Liver (tissue), 9 donors: ENCODE data around the gene SCN1A. TPM values are rescaled to one million over a fixed set of nuclear protein-coding genes. Genes with fewer than 3 reads are reported as not detected.

Source experiments
- DNase-seq: peaks from one replicate; pipeline ENCODE4 v3.0.0-alpha.2; 2017; ENCODE audit warnings: low spot score
- H3K27ac ChIP-seq, 2 donors: one replicate each; pipeline ENCODE4 v1.7.0; 2013; ENCODE audit warnings: inconsistent platforms in 2 of 2, low read length in 2 of 2, control low read depth in 1 of 2, low read depth in 1 of 2, mild to moderate bottlenecking in 1 of 2
- H3K27me3 ChIP-seq, 4 donors: one replicate each; pipeline versions ENCODE4 v1.6.1 to v1.7.0; 2013; ENCODE audit warnings: low read length in 3 of 4, inconsistent platforms in 1 of 4, mild to moderate bottlenecking in 1 of 4, moderate library complexity in 1 of 4; ENCODE audit not compliant: control insufficient read depth in 4 of 4, insufficient read depth in 4 of 4
- H3K36me3 ChIP-seq, 4 donors: one replicate each; pipeline versions ENCODE4 v1.6.1 to v1.7.0; 2013; ENCODE audit warnings: low read length in 3 of 4, mild to moderate bottlenecking in 3 of 4, low read depth in 1 of 4, moderate library complexity in 1 of 4; ENCODE audit not compliant: control insufficient read depth in 4 of 4, insufficient read depth in 3 of 4
- H3K4me1 ChIP-seq, 4 donors: one replicate each; pipeline versions ENCODE4 v1.6.1 to v1.7.0; 2013; ENCODE audit warnings: low read length in 3 of 4, mild to moderate bottlenecking in 3 of 4, moderate library complexity in 1 of 4; ENCODE audit not compliant: control insufficient read depth in 4 of 4, insufficient read depth in 4 of 4
- H3K4me3 ChIP-seq, 3 donors: one replicate each; pipeline versions ENCODE4 v1.6.1 to v1.7.0; 2013; ENCODE audit warnings: low read length in 3 of 3, control low read depth in 1 of 3, low read depth in 1 of 3, mild to moderate bottlenecking in 1 of 3
- H3K9ac ChIP-seq, 2 donors: one replicate each; pipeline ENCODE4 v1.7.0; 2013; ENCODE audit warnings: low read length in 2 of 2, mild to moderate bottlenecking in 2 of 2, moderate library complexity in 2 of 2, control low read depth in 1 of 2, low read depth in 1 of 2
- H3K9me3 ChIP-seq, 4 donors: one replicate each; pipeline versions ENCODE4 v1.6.1 to v1.7.0; 2013; ENCODE audit warnings: low read length in 3 of 4; ENCODE audit not compliant: control insufficient read depth in 4 of 4
- EGR1 ChIP-seq, 2 donors: IDR thresholded peaks; 2 replicates each; pipeline ENCODE4 v1.6.1; 2016 to 2018; ENCODE audit warnings: antibody characterized with exemption in 2 of 2, low read depth in 2 of 2
- FOXA1 ChIP-seq: IDR thresholded peaks from 2 replicates; pipeline ENCODE4 v1.6.1; 2016; ENCODE audit warnings: antibody characterized with exemption
- FOXA2 ChIP-seq: IDR thresholded peaks from 2 replicates; pipeline ENCODE4 v1.6.1; 2016; ENCODE audit warnings: antibody characterized with exemption
- GABPA ChIP-seq, 2 donors: IDR thresholded peaks in 1 of 2; conservative IDR thresholded peaks in 1 of 2; 2 replicates each; pipeline ENCODE4 v1.6.1; 2016; ENCODE audit warnings: antibody characterized with exemption in 2 of 2, mild to moderate bottlenecking in 1 of 2, moderate library complexity in 1 of 2
- HNF4A ChIP-seq, 2 donors: conservative IDR thresholded peaks; 2 replicates each; pipeline ENCODE4 v1.6.1; 2016; ENCODE audit warnings: antibody characterized with exemption in 2 of 2, mild to moderate bottlenecking in 2 of 2
- HNF4G ChIP-seq: IDR thresholded peaks from 2 replicates; pipeline ENCODE4 v1.6.1; 2016; ENCODE audit warnings: antibody characterized with exemption
- JUND ChIP-seq, 2 donors: IDR thresholded peaks; 2 replicates each; pipeline ENCODE4 v1.6.1; 2016; ENCODE audit warnings: antibody characterized with exemption in 2 of 2
- NR2F2 ChIP-seq: IDR thresholded peaks from 2 replicates; pipeline ENCODE4 v1.6.1; 2016; ENCODE audit warnings: antibody characterized with exemption
- RAD21 ChIP-seq, 2 donors: IDR thresholded peaks; 2 replicates each; pipeline ENCODE4 v1.6.1; 2016; ENCODE audit warnings: antibody characterized with exemption in 2 of 2, mild to moderate bottlenecking in 2 of 2
- RXRA ChIP-seq, 2 donors: IDR thresholded peaks; 2 replicates each; pipeline ENCODE4 v1.6.1; 2017 to 2018; ENCODE audit warnings: antibody characterized with exemption in 2 of 2, mild to moderate bottlenecking in 1 of 2
- SP1 ChIP-seq: IDR thresholded peaks from 2 replicates; pipeline ENCODE4 v1.6.1; 2018; ENCODE audit warnings: antibody characterized with exemption, mild to moderate bottlenecking
- TAF1 ChIP-seq: conservative IDR thresholded peaks from 2 replicates; pipeline ENCODE4 v1.6.1; 2016; ENCODE audit warnings: antibody characterized with exemption, mild to moderate bottlenecking
- YY1 ChIP-seq: IDR thresholded peaks from 2 replicates; pipeline ENCODE4 v1.6.1; 2016; ENCODE audit warnings: antibody characterized with exemption, mild to moderate bottlenecking
- WGBS: extraction: QIAGEN DNeasy Blood & Tissue Kit; methylation state at CpG from one replicate; pipeline ENCODE4 v1.1.7; 2013; 5-methylcytosine and 5-hydroxymethylcytosine counted together
- polyA plus RNA-seq, 2 donors: library from polyadenylated mRNA; stranded (reverse) in 1 of 2; unstranded in 1 of 2; fragments of 200-250 nt in 1 of 2; fragments of >200 nt in 1 of 2; fragmentation: Nextera tagmentation in 1 of 2; extraction: Ambion mirVana in 1 of 2; gene quantifications; one replicate each; pipeline versions ENCODE4 v1.2.1 to v1.2.3, GENCODE V29; 2013 to 2015
- total RNA-seq, 2 donors: library from RNA; depleted of rRNA; stranded (reverse); fragments of >200 nt; gene quantifications; one replicate each; pipeline ENCODE4 v1.2.3, GENCODE V29; 2014
- TF ChIP-seq, protein P1 (sequence below): fragments of 150-350 bp; IDR thresholded peaks from 2 replicates; pipeline ENCODE4 v1.5.1; 2017; ENCODE audit warnings: improper control_type of control experiment, low read depth, low read length; ENCODE audit not compliant: missing input control
- TF ChIP-seq, protein P2 (sequence below): IDR thresholded peaks from 2 replicates; pipeline ENCODE4 v1.6.1; 2016; ENCODE audit warnings: antibody characterized with exemption
- TF ChIP-seq, protein P3 (sequence below): IDR thresholded peaks from 2 replicates; pipeline ENCODE4 v1.6.1; 2016; ENCODE audit warnings: antibody characterized with exemption
- TF ChIP-seq, protein P4 (sequence below): IDR thresholded peaks from 2 replicates; pipeline ENCODE4 v1.6.1; 2016; ENCODE audit warnings: antibody characterized with exemption, mild to moderate bottlenecking
- TF ChIP-seq, protein P5 (sequence below): IDR thresholded peaks from 2 replicates; pipeline ENCODE4 v1.6.1; 2016; ENCODE audit warnings: antibody characterized with exemption
- donor health status: healthy.
- donor health status: healthy.
- donor health status: healthy.
- donor health status: healthy.
- donor health status: healthy.

SCN1A gene
- total and polyA plus RNA-seq, 4 donors = 0.11 TPM; not detected in 3

DNA sequence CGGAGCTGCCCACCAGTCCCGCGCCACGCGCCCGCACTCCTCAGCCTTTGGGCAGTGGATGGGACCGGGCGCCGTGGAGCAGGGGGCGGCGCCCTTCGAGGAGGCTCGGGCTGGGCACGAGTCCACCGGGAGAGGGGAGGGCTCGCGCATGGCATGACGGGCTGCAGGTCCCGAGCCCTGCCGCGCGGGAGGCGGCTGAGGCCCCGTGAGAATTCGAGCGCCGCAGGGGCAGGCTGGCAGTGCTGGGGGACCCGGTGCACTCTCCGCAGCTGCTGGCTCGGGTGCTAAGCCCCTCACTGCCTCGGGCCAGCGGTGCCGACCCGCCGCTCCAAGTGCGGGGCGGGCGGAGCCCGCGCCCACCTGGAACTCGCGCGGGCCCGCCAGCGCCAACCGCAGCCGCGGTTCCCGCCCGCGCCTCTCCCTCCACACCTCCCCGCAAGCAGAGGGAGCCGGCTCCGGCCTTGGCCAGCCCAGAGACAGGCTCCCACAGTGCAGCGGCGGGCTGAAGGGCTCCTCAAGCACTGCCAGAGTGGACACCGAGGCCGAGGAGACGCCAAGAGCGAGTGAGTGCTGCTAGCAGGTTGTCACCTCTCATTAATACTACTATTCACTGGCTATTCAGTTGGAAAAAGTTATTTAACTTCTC lies 170.7 kb downstream of the SCN1A start:
- Histone ChIP-seq H3K9me3 (no peaks in the 10 kb centered on the region), H3K36me3 (no peaks in the 10 kb centered on the region), H3K27me3 (no peaks in the 10 kb centered on the region), H3K4me3 (no peak overlapping the region), H3K4me1 (peaks cover 0 to 15% (median 11%) of the 10 kb centered on the region in 4 donors), H3K9ac (no peak overlapping the region), H3K27ac (no peak overlapping the region)
- 81% methylated on average over 60 of the region's 60 CpGs for WGBS
- DNase-seq = no peak
- TF ChIP-seq EGR1 (IDR thresholded peaks at IDR 0.05; ENCODE audit: low read depth in 2 of 2) (no peak), FOXA2 (no peak), NR2F2 (no peak), HNF4G (no peak), SP1 (no peak), FOXA1 (no peak), RXRA (IDR thresholded peaks at IDR 0.05) (no peak), GABPA (IDR thresholded peaks at IDR 0.05 in 1 of 2, conservative IDR thresholded peaks at IDR 0.05 in 1 of 2) (no peak), JUND (IDR thresholded peaks at IDR 0.05) (no peak), HNF4A (conservative IDR thresholded peaks at IDR 0.05) (no peak), TAF1 (no peak), RAD21 (IDR thresholded peaks at IDR 0.05) (no peak), YY1 (no peak)
- TF ChIP-seq, protein P1, sequence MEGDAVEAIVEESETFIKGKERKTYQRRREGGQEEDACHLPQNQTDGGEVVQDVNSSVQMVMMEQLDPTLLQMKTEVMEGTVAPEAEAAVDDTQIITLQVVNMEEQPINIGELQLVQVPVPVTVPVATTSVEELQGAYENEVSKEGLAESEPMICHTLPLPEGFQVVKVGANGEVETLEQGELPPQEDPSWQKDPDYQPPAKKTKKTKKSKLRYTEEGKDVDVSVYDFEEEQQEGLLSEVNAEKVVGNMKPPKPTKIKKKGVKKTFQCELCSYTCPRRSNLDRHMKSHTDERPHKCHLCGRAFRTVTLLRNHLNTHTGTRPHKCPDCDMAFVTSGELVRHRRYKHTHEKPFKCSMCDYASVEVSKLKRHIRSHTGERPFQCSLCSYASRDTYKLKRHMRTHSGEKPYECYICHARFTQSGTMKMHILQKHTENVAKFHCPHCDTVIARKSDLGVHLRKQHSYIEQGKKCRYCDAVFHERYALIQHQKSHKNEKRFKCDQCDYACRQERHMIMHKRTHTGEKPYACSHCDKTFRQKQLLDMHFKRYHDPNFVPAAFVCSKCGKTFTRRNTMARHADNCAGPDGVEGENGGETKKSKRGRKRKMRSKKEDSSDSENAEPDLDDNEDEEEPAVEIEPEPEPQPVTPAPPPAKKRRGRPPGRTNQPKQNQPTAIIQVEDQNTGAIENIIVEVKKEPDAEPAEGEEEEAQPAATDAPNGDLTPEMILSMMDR = no peak
- TF ChIP-seq, protein P2, sequence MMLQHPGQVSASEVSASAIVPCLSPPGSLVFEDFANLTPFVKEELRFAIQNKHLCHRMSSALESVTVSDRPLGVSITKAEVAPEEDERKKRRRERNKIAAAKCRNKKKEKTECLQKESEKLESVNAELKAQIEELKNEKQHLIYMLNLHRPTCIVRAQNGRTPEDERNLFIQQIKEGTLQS = no peak
- TF ChIP-seq, protein P3, sequence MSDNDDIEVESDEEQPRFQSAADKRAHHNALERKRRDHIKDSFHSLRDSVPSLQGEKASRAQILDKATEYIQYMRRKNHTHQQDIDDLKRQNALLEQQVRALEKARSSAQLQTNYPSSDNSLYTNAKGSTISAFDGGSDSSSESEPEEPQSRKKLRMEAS = no peak
- TF ChIP-seq, protein P4, sequence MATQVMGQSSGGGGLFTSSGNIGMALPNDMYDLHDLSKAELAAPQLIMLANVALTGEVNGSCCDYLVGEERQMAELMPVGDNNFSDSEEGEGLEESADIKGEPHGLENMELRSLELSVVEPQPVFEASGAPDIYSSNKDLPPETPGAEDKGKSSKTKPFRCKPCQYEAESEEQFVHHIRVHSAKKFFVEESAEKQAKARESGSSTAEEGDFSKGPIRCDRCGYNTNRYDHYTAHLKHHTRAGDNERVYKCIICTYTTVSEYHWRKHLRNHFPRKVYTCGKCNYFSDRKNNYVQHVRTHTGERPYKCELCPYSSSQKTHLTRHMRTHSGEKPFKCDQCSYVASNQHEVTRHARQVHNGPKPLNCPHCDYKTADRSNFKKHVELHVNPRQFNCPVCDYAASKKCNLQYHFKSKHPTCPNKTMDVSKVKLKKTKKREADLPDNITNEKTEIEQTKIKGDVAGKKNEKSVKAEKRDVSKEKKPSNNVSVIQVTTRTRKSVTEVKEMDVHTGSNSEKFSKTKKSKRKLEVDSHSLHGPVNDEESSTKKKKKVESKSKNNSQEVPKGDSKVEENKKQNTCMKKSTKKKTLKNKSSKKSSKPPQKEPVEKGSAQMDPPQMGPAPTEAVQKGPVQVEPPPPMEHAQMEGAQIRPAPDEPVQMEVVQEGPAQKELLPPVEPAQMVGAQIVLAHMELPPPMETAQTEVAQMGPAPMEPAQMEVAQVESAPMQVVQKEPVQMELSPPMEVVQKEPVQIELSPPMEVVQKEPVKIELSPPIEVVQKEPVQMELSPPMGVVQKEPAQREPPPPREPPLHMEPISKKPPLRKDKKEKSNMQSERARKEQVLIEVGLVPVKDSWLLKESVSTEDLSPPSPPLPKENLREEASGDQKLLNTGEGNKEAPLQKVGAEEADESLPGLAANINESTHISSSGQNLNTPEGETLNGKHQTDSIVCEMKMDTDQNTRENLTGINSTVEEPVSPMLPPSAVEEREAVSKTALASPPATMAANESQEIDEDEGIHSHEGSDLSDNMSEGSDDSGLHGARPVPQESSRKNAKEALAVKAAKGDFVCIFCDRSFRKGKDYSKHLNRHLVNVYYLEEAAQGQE = no peak
- TF ChIP-seq, protein P5, sequence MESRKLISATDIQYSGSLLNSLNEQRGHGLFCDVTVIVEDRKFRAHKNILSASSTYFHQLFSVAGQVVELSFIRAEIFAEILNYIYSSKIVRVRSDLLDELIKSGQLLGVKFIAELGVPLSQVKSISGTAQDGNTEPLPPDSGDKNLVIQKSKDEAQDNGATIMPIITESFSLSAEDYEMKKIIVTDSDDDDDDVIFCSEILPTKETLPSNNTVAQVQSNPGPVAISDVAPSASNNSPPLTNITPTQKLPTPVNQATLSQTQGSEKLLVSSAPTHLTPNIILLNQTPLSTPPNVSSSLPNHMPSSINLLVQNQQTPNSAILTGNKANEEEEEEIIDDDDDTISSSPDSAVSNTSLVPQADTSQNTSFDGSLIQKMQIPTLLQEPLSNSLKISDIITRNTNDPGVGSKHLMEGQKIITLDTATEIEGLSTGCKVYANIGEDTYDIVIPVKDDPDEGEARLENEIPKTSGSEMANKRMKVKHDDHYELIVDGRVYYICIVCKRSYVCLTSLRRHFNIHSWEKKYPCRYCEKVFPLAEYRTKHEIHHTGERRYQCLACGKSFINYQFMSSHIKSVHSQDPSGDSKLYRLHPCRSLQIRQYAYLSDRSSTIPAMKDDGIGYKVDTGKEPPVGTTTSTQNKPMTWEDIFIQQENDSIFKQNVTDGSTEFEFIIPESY = no peak
